ENCODE measurements around the gene C5.
"Not testable (repeated sequence)": the region's sequence is repeated elsewhere in the genome, so short reads cannot be mapped to it uniquely, and the experiment has no call there.

DNA sequence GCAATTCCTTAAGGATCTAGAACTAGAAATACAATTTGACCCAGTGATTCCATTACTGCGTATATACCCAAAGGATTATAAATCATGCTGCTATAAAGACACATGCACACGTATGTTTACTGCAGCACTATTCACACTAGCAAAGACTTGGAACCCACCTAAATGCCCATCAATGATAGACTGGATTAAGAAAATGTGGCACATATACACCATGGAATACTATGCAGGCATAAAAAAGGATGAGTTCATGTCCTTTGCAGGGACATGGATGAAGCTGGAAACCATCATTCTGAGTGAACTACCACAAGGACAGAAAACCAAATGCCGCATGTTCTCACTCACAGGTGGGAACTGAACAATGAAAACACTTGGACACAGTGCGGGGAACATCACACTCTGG, 21.8 kb downstream of the C5 start:
- TF ChIP-seq, protein P1, sequence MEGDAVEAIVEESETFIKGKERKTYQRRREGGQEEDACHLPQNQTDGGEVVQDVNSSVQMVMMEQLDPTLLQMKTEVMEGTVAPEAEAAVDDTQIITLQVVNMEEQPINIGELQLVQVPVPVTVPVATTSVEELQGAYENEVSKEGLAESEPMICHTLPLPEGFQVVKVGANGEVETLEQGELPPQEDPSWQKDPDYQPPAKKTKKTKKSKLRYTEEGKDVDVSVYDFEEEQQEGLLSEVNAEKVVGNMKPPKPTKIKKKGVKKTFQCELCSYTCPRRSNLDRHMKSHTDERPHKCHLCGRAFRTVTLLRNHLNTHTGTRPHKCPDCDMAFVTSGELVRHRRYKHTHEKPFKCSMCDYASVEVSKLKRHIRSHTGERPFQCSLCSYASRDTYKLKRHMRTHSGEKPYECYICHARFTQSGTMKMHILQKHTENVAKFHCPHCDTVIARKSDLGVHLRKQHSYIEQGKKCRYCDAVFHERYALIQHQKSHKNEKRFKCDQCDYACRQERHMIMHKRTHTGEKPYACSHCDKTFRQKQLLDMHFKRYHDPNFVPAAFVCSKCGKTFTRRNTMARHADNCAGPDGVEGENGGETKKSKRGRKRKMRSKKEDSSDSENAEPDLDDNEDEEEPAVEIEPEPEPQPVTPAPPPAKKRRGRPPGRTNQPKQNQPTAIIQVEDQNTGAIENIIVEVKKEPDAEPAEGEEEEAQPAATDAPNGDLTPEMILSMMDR (IDR thresholded peaks at IDR 0.05; ENCODE audit: poor library complexity) = not testable (repeated sequence)
- not testable (repeated sequence) for TF ChIP-seq EZH2phosphoT487 (IDR thresholded peaks at IDR 0.05; ENCODE audit: low read depth, severe bottlenecking, unreplicated experiment); EZH2 (IDR thresholded peaks at IDR 0.05; ENCODE audit: borderline replicate concordance)

Measured in hepatocyte (in vitro differentiated cells).